Stimulated activated CD4-positive, alpha-beta T cell treated with anti-CD3 and anti-CD28 coated beads, TNF-alpha, amount 100 ng/mL, for 48 hours (primary cell): Measurements from ENCODE around the gene TPPP2.

Source experiments
- DNase-seq, 3 donors: peaks; one replicate each; pipeline ENCODE4 v3.0.0-alpha.2; 2020; ENCODE audit warnings: low read depth in 3 of 3

Gene TPPP2

GRCh38 chr14:21016413-21017190, 13.4 kb upstream of the TPPP2 start:
- DNase-seq = no peak

GRCh38 chr14:21017528-21018245, 12.3 kb upstream of the TPPP2 start:
- DNase-seq = no peak

- DNase-seq = no peak
Observed at GRCh38 chr14:21018286-21018685, 11.7 kb upstream of the TPPP2 start.

- no peak for DNase-seq
Observed at GRCh38 chr14:21018781-21019180, 11.2 kb upstream of the TPPP2 start.

GRCh38 chr14:21019366-21019765, 10.7 kb upstream of the TPPP2 start:
- no peak for DNase-seq

GRCh38 chr14:21020977-21021545, 9.0 kb upstream of the TPPP2 start:
- DNase-seq = no peak

- DNase-seq = no peak
Observed at GRCh38 chr14:21022686-21023085, 7.3 kb upstream of the TPPP2 start.

GRCh38 chr14:21023174-21023573, 6.8 kb upstream of the TPPP2 start:
- no peak for DNase-seq

- no peak for DNase-seq
Observed at GRCh38 chr14:21023817-21024584, 6.0 kb upstream of the TPPP2 start.

GRCh38 chr14:21024585-21025370, 5.2 kb upstream of the TPPP2 start, which contains the start of gene NDRG2:
TSS of gene NDRG2 (minus strand) at chr14:21025061. CDS start at chr14:21023315, 1,746 bp downstream.
- peak; percentile 17 to 61 (median 22) for DNase-seq

- peak in 1 of 3 donors; percentile 7 for DNase-seq
Observed at GRCh38 chr14:21025371-21026273, 4.4 kb upstream of the TPPP2 start.

GRCh38 chr14:21026274-21026987, 3.6 kb upstream of the TPPP2 start:
- no peak for DNase-seq

GRCh38 chr14:21026988-21027315, 3.1 kb upstream of the TPPP2 start:
- no peak for DNase-seq

- no peak for DNase-seq
Observed at GRCh38 chr14:21030531-21030930, 514 bp downstream of the TPPP2 start.

- no peak for DNase-seq
Observed at GRCh38 chr14:21032326-21033132, 2.5 kb downstream of the TPPP2 start.

GRCh38 chr14:21033133-21033698, 3.2 kb downstream of the TPPP2 start:
- DNase-seq = no peak

- no peak for DNase-seq
Observed at GRCh38 chr14:21034707-21035106, 4.7 kb downstream of the TPPP2 start, which contains the start of gene RNASE13. TSS of gene RNASE13 (minus strand) at chr14:21034807. CDS start at chr14:21034288, 519 bp downstream.

- no peak for DNase-seq
Observed at GRCh38 chr14:21036751-21037150, 6.7 kb downstream of the TPPP2 start.
